Endometrial microvascular endothelial cells (primary cell): Measurements from ENCODE around the gene IGF1. TPM values are rescaled to one million over a fixed set of nuclear protein-coding genes. Genes with fewer than 3 reads are reported as not detected.
"Not testable (repeated sequence)": the region's sequence is repeated elsewhere in the genome, so short reads cannot be mapped to it uniquely, and the experiment has no call there.

Experiments
- in situ Hi-C: cut with HindIII; loops from 2 replicates; pipeline ENCODE4 v1.10.0; 2017; ENCODE audit warnings: low sequenced_read_pairs, low pct_unique_long_range_greater_than_20kb; ENCODE audit errors: inconsistent ontology term
- total RNA-seq: library from RNA; depleted of rRNA; stranded (reverse); fragments of >200 nt; gene quantifications from one replicate; pipeline ENCODE4 v1.2.3, GENCODE V29; 2015; ENCODE audit errors: inconsistent ontology term

IGF1 gene
- total RNA-seq, 1 donor from 2014 or later, result not detected

DNA sequence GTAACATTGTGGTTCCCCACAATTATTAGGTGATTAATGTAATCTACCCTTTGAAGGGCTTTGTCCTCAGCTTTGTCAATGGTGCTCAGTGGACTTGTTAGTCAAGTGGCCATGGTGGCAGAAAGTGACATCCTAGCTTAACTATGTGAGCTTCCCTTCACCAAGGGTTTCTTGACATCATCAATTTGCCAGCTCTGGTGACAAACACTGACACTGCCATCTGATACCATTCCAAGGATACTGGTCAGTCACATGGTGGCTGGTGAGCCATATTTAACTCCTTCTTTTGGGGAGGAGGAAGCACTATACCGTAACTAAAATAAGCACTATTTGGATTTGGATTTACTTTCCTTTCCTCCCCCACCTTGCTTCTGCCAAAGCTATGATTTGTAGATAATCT, 115.7 kb downstream of the IGF1 start:
- in situ Hi-C loops, result no loop called here

DNA sequence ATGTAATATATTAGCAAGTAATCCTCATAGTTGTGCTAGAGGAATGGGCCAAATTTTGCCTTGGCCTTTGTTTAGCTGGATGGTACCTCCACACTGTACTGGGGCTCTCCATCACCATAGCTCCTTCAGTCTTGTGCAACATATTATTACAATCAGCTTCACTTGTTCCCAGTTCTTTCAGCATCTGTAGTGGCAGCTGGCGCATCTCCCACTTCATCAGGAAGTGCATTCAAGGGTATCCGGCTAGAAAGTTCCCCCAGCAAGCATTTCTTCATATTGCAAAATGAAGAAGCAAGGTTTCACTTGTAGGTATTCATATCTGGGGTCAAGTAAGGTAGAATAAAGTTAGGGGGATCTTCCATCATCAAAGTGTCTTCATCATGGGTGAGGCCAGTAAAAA, 123.7 kb downstream of the IGF1 start:
- in situ Hi-C loops, result no loop called here

DNA sequence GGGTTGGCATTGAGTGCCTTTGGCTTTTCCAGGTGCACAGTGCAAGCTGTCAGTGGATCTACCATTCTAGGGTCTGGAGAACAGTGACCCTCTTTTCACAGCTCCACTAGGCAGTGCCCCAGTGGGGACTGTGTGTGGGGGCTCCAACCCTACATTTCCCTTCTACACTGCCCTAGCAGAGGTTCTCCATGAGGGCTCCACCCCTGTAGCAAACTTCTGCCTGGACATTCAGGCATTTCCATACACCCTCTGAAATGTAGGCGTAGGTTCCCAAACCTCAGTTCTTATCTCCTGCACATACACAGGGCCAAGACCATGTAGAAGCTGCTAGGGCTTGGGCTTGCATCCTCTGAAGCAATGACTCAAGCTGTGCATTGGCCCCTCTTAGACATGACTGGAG, 126.1 kb downstream of the IGF1 start:
- in situ Hi-C loops, result not testable (repeated sequence)

DNA sequence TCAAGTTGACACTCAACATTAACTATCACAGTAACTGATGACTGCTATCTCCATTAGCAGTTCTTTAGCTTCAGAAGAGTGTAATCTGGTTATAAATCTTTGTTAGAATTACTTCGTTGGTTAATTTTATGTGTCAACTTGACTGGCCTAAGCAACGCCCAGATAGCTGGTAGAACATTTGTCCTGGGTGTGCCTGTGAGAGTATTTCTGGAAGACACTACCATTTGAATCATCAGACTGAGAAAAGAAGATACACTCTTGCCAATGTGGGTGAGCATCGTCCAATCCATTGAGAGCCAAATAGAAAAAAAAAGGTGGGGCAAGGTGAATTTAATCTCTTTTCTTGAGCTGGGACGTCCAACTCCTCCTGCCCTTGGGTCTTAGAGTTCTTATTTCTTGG, 129.0 kb downstream of the IGF1 start:
- in situ Hi-C loops, result no loop called here

DNA sequence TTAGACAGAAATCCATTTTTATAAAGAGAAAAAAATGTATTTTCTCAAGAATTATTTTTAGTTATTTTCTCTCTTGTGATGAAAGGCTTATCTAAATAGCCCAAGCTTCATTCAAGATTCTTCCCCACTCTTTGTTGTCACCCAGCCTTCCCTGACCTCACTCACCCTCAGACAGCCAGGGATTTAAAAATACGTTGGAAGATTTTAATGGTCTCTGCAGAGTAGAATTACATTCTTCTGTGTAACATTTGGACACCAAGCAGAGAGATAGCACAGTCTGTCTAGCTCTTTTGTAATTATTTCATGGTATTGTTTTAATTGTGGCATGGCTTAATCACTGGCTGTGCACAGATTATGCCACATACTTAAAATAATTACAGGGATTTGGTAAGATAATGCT, 130.3 kb downstream of the IGF1 start:
- in situ Hi-C loops, result no loop called here

DNA sequence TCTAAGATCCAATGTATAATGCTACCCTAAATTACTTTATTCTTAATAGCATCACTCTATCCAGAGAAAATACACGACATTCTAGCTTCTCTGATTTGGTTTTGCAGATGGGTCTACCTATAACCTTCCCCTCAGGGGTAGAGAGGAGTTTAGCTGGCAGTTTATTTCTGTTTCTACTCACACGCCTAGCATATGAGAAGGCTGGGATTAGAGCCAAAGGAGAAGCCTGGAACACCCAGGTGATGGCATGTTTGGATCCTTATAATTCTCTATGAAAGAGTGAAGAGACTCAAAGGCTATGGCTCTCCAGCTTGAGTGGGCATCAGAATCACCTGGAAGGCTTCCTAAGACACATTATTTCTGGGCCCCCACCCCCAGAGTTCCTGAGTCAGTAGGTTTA, 131.3 kb downstream of the IGF1 start:
- in situ Hi-C loops, result no loop called here

DNA sequence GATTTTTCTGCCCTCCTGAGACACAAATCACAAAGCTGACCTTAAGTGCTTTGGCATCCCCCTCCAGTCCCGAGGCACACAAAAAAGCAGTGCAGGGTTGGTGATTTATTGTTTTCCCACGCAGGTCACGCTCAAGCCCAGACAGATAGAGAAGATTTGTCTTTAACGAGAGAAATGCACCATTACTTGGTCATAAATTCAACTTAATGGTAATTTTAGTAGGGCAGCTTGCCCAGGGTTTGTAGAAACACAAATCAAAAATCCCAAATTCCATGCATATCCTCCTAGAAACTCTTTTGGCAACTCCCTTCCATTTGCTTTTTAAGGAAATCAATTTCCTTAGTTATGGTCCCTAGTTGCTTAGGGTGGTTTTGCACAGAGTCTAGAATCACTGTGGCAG, 132.6 kb downstream of the IGF1 start:
- in situ Hi-C loops, result no loop called here
